Caco-2 (cell line): ENCODE measurements around the gene MRPL49. TPM values are rescaled to one million over a fixed set of nuclear protein-coding genes. Genes with fewer than 3 reads are reported as not detected.
A peak's percentile ranks its signal among the peaks of the same experiment; 100 is the strongest.

Source experiments
- Bru-seq: library from RNA; stranded (reverse); fragments of 400-500 nt; gene quantifications from one replicate; lab custom pipeline; 2021; lab: Mats Ljungman, UMichigan
- BruChase-seq, 2 experiments: library from RNA; stranded (reverse); fragments of 400-500 nt; gene quantifications; one replicate each; lab custom pipeline; 2021; lab: Mats Ljungman, UMichigan
- BruUV-seq: library from RNA; stranded (reverse); fragments of 400-500 nt; replicated peaks from 2 replicates; lab custom pipeline; 2021; lab: Mats Ljungman, UMichigan
- CTCF ChIA-PET: fragments of 300-600 bp; sonication (Branson Sonifier 250); formaldehyde crosslinking; loops from one replicate; lab custom pipeline; 2022; ENCODE audit warnings: antibody characterized with exemption; lab: Charles Lee
- POLR2A ChIA-PET: fragments of 300-600 bp; sonication (Branson Sonifier 250); formaldehyde crosslinking; loops from one replicate; lab custom pipeline; 2022; ENCODE audit warnings: antibody characterized with exemption; lab: Charles Lee
- DNase-seq, 2 experiments: peaks; one replicate each; pipeline versions ENCODE4 v3.0.0 to v3.0.0-alpha.2; 2020 to 2022
- H3K27me3 ChIP-seq: replicated peaks from 2 replicates; pipeline ENCODE4 v1.6.0; 2011; ENCODE audit warnings: low read length; ENCODE audit not compliant: control insufficient read depth, insufficient read depth
- H3K36me3 ChIP-seq: 2 replicates; pipeline ENCODE4 v1.5.1; 2011; ENCODE audit warnings: low read length; ENCODE audit not compliant: control insufficient read depth, insufficient read depth
- H3K4me1 ChIP-seq: fragments of 250-450 bp; sonication (Bioruptor Pico); 2 replicates; pipeline ENCODE4 v1.5.1; 2020; ENCODE audit warnings: mild to moderate bottlenecking
- H3K4me3 ChIP-seq: 2 replicates; pipeline ENCODE4 v1.5.1; 2011; ENCODE audit warnings: low read depth, mild to moderate bottlenecking, control low read depth, low read length
- H3K9me3 ChIP-seq: fragments of 250-450 bp; sonication (Bioruptor Pico); 2 replicates; pipeline ENCODE4 v1.5.1; 2020; ENCODE audit warnings: mild to moderate bottlenecking, moderate library complexity
- H3K27ac Mint-ChIP-seq: one replicate; pipeline ENCODE4 v1.8.0; 2022; ENCODE audit warnings: mixed read lengths; ENCODE audit not compliant: unreplicated experiment
- H3K27me3 Mint-ChIP-seq: one replicate; pipeline ENCODE4 v1.8.0; 2022; ENCODE audit warnings: mixed read lengths; ENCODE audit not compliant: insufficient read depth, unreplicated experiment
- H3K36me3 Mint-ChIP-seq: one replicate; pipeline ENCODE4 v1.8.0; 2022; ENCODE audit warnings: mild to moderate bottlenecking, mixed read lengths; ENCODE audit not compliant: insufficient read depth, unreplicated experiment
- H3K4me1 Mint-ChIP-seq: one replicate; pipeline ENCODE4 v1.8.0; 2022; ENCODE audit warnings: low read depth, mixed read lengths; ENCODE audit not compliant: unreplicated experiment
- H3K4me3 Mint-ChIP-seq: one replicate; pipeline ENCODE4 v1.8.0; 2022; ENCODE audit warnings: mild to moderate bottlenecking, moderate library complexity, mixed read lengths; ENCODE audit not compliant: unreplicated experiment
- H3K9me3 Mint-ChIP-seq: one replicate; pipeline ENCODE4 v1.8.0; 2022; ENCODE audit warnings: mixed read lengths; ENCODE audit not compliant: unreplicated experiment
- intact Hi-C: fragments of 100-400 bp; cut with micrococcal nuclease; formaldehyde crosslinking; loops from one replicate; pipeline ENCODE4 v1.10.0; 2022; ENCODE audit not compliant: unreplicated experiment
- long read RNA-seq: library from polyadenylated mRNA; stranded (forward); transcript quantifications from one replicate; pipeline ENCODE4 v2.0.0, GENCODE V29; 2022
- total RNA-seq: library from RNA; stranded (reverse); gene quantifications from 2 replicates; pipeline ENCODE4 v1.2.3, GENCODE V29; 2022
- TF ChIP-seq, protein P1 (sequence below), 2 experiments: fragments of 200-600 bp in 1 of 2; IDR thresholded peaks; 1 replicate in 1 of 2; 2 replicates in 1 of 2; pipeline versions ENCODE4 v1.5.1 to v1.8.0; 2011 to 2022; ENCODE audit warnings: antibody characterized with exemption in 1 of 2, control low read depth in 1 of 2, inconsistent platforms in 1 of 2, low read depth in 1 of 2, low read length in 1 of 2, mild to moderate bottlenecking in 1 of 2, moderate library complexity in 1 of 2; ENCODE audit not compliant: insufficient read depth in 1 of 2, severe bottlenecking in 1 of 2, unreplicated experiment in 1 of 2

MRPL49 gene
- total RNA-seq = 89.2 and 95.1 TPM in 2 replicates
- Bru-seq, nascent RNA = percentile 86 among the genes with signal in this experiment
- percentile 95 among the genes with signal in this experiment for BruChase-seq, experiment 1, labeled RNA remaining after a 2-hour chase
- percentile 97 among the genes with signal in this experiment for BruChase-seq, experiment 2, labeled RNA remaining after a 6-hour chase
- long read RNA-seq, transcript MRPL49-202 (4 exons, 2,065 nt) = minor isoform, 5 of 545 reads
- long read RNA-seq, transcript MRPL49-201 (4 exons, 2,019 nt) = major isoform, 510 of 545 reads
- long read RNA-seq, partial matches to known transcripts = 18 of 545 reads
- long read RNA-seq, other reads (novel, unspliced or antisense) = 8 of 545 reads

DNA sequence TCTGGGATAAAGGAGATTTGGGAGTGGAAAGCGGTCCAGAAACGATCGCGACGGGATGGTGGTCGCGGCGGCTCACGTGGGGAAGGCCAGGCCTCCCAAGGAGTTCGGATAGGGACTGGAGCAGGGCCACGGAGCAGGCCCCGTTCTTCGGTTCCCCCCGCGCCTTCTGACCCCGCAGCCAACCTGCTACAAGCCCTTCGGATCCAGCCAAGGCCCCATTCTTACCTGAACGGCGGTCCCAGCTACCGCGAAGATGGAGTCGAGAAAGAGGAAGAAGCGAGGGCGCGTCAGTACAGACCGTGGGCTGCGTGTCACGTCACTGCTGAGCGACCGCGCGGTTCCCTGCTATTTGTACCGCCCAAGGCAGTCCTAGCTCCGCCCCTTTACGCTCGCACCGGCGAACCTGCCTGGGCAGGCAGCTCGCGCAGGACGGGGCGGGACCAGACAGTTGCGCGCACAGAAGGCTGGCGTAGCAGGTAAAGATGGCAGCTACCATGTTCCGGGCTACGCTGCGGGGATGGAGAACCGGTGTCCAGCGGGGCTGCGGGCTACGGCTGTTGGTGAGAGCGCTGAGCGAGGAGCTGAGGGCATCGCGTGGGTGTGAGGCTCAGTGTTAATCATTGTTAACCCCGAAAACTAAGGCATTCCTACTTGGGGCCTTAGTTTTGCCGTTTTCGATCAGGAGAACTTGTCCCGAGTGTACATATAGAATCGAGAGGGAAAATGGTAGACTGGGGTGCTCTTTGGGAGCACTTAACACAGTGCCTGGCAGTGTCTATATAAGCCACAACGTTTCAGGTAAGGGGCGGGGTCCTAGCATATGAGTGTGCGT, at the start of gene MRPL49, which contains the start of gene FAU:
MRPL49 (plus strand) TSS at position 457 of the 832 bp plus-strand sequence; CDS start at position 483, 26 bp downstream.
FAU (minus strand) TSS at position 270 of the 832 bp plus-strand sequence. CDS start 321 bp downstream, outside the sequence.
- Histone ChIP-seq H3K4me3 (peak within 1 kb of the TSS; percentile 61), H3K9me3 (no peaks in the 10 kb centered on the region), H3K36me3 (peaks cover 13% of the 10 kb centered on the region), H3K27me3 (no peaks in the 10 kb centered on the region), H3K4me1 (peaks cover 16% of the 10 kb centered on the region)
- intact Hi-C loops = loop anchor here (1.0 to 2.0 kb wide), 3 partner anchors 41 to 312 kb away; partner anchors contain the start of genes CAPN1 and MEN1
- Mint-ChIP-seq H3K36me3 (peaks cover 88% of the 10 kb centered on the region), H3K9me3 (no peaks in the 10 kb centered on the region), H3K4me1 (peaks cover 7% of the 10 kb centered on the region), H3K27me3 (no peaks in the 10 kb centered on the region), H3K27ac (peak within 1 kb of the TSS; percentile 100), H3K4me3 (peak within 1 kb of the TSS; percentile 98)
- TSS peak; percentile 70 for BruUV-seq
- ChIA-PET POLR2A (interaction anchor here (0.6 to 2.5 kb wide), 16 partner anchors 9 to 377 kb away, joined by 3 to 48 read pairs (median 4); partner anchors contain the start of genes ARL2, CAPN1, SF1 and SYVN1), CTCF (interaction anchor here (0.5 to 2.3 kb wide), 11 partner anchors 8 to 264 kb away, joined by 3 to 14 read pairs (median 4); partner anchors contain the start of genes CAPN1, SYVN1 and TM7SF2)
- TF ChIP-seq, protein P1, sequence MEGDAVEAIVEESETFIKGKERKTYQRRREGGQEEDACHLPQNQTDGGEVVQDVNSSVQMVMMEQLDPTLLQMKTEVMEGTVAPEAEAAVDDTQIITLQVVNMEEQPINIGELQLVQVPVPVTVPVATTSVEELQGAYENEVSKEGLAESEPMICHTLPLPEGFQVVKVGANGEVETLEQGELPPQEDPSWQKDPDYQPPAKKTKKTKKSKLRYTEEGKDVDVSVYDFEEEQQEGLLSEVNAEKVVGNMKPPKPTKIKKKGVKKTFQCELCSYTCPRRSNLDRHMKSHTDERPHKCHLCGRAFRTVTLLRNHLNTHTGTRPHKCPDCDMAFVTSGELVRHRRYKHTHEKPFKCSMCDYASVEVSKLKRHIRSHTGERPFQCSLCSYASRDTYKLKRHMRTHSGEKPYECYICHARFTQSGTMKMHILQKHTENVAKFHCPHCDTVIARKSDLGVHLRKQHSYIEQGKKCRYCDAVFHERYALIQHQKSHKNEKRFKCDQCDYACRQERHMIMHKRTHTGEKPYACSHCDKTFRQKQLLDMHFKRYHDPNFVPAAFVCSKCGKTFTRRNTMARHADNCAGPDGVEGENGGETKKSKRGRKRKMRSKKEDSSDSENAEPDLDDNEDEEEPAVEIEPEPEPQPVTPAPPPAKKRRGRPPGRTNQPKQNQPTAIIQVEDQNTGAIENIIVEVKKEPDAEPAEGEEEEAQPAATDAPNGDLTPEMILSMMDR (IDR thresholded peaks at IDR 0.05; ENCODE audit: insufficient read depth in 1 of 2, low read depth in 1 of 2, low read length in 1 of 2, severe bottlenecking in 1 of 2, unreplicated experiment in 1 of 2) = no peak
- peak; percentile 98 to 99 for DNase-seq

DNA sequence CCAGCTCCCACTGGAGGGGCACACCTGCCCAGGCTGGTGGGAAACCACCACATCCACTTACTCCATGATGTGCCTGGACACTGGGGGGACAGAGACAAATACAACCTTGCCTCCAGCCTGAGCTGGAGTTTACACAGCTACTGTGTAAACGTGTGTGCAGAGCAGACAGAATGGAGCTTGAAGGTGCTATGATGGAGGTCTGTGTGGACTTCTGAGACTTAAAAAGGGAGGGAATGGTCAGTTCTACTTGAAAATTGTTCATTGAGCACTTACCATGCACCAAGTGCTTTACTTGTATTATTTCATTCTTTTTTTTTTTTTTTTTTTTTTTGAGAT, 49.5 kb upstream of the MRPL49 start:
- H3K27ac Mint-ChIP-seq = no peak overlapping the region

More for the DNA sequence above, 49.5 kb upstream of the MRPL49 start:
- Histone ChIP-seq H3K4me1 (no peaks in the 10 kb centered on the region), H3K27me3 (no peaks in the 10 kb centered on the region), H3K36me3 (peaks cover 3% of the 10 kb centered on the region; the same call in 1 of the 2 replicates), H3K4me3 (no peak overlapping the region), H3K9me3 (no peaks in the 10 kb centered on the region)
- Mint-ChIP-seq H3K27me3 (no peaks in the 10 kb centered on the region), H3K4me1 (no peaks in the 10 kb centered on the region), H3K36me3 (peaks cover 23% of the 10 kb centered on the region), H3K4me3 (no peak overlapping the region), H3K9me3 (no peaks in the 10 kb centered on the region)
- POLR2A ChIA-PET = no interaction called here
- intact Hi-C loops = no loop called here
- TF ChIP-seq, protein P1 (IDR thresholded peaks at IDR 0.05; ENCODE audit: insufficient read depth in 1 of 2, low read depth in 1 of 2, low read length in 1 of 2, severe bottlenecking in 1 of 2, unreplicated experiment in 1 of 2) = no peak
- no peak for DNase-seq
- CTCF ChIA-PET = no interaction called here
- BruUV-seq = no TSS peak
